GM19043 (cell line): Measurements from ENCODE around the gene CD84.
"Not testable (repeated sequence)": the region's sequence is repeated elsewhere in the genome, so short reads cannot be mapped to it uniquely, and the experiment has no call there.

Experiments used
- ATAC-seq: cut with Tn5 transposase; IDR thresholded peaks from one replicate; pipeline ENCODE4 v1.9.1; 2021; ENCODE audit warnings: low read depth; ENCODE audit not compliant: unreplicated experiment

Gene CD84

GRCh38 chr1:160610569-160611242 lies 31.4 kb upstream of the CD84 start:
- no peak for ATAC-seq

- ATAC-seq, result no peak
These were observed 29.6 kb upstream of the CD84 start for GRCh38 chr1:160608941-160609340.

GRCh38 chr1:160608514-160608913 lies 29.2 kb upstream of the CD84 start:
- no peak for ATAC-seq

GRCh38 chr1:160608057-160608456 lies 28.8 kb upstream of the CD84 start:
- ATAC-seq, result no peak

GRCh38 chr1:160607672-160608032 lies 28.4 kb upstream of the CD84 start:
- no peak for ATAC-seq

- peak; percentile 77 for ATAC-seq
These were observed 27.8 kb upstream of the CD84 start for GRCh38 chr1:160607011-160607671.

GRCh38 chr1:160606611-160607010 lies 27.3 kb upstream of the CD84 start:
- ATAC-seq, result peak; percentile 24

- no peak for ATAC-seq
These were observed 26.6 kb upstream of the CD84 start for GRCh38 chr1:160605792-160606479.

- no peak for ATAC-seq
These were observed 25.9 kb upstream of the CD84 start for GRCh38 chr1:160605205-160605604.

- no peak for ATAC-seq
These were observed 18.4 kb upstream of the CD84 start for GRCh38 chr1:160597705-160598104.

GRCh38 chr1:160597051-160597450 lies 17.8 kb upstream of the CD84 start:
- ATAC-seq, result no peak

GRCh38 chr1:160590488-160590887 lies 11.2 kb upstream of the CD84 start:
- ATAC-seq, result no peak

- ATAC-seq, result no peak
These were observed 9.2 kb upstream of the CD84 start for GRCh38 chr1:160588468-160588867.

GRCh38 chr1:160584784-160585183 lies 5.5 kb upstream of the CD84 start:
- no peak for ATAC-seq

GRCh38 chr1:160582976-160583375 lies 3.7 kb upstream of the CD84 start:
- not testable (repeated sequence) for ATAC-seq

- ATAC-seq, result no peak
These were observed 2.7 kb upstream of the CD84 start for GRCh38 chr1:160581961-160582360.

GRCh38 chr1:160580221-160580812 lies 1.0 kb upstream of the CD84 start:
- no peak for ATAC-seq

- ATAC-seq, result no peak
These were observed 638 bp downstream of the CD84 start for GRCh38 chr1:160578525-160579191.

GRCh38 chr1:160578175-160578524 lies 1.1 kb downstream of the CD84 start:
- ATAC-seq, result no peak

- no peak for ATAC-seq
These were observed 1.6 kb downstream of the CD84 start for GRCh38 chr1:160577671-160578070.

- ATAC-seq, result no peak
These were observed 2.4 kb downstream of the CD84 start for GRCh38 chr1:160576884-160577283.
